Heart left ventricle (tissue), 16 donors: Measurements from ENCODE around the gene TMEM107. TPM values are rescaled to one million over a fixed set of nuclear protein-coding genes. Genes with fewer than 3 reads are reported as not detected.

Experiments
- ATAC-seq, 4 donors: fragments of 200-7000 bp; cut with Tn5 transposase; one replicate each; pipeline ENCODE4 v1.9.1; 2020 to 2022; ENCODE audit warnings: moderate library complexity in 4 of 4, mild to moderate bottlenecking in 3 of 4, moderate number of reproducible peaks in 1 of 4
- DNase-seq, 5 donors: peaks; one replicate each; pipeline ENCODE4 v3.0.0-alpha.2; 2020
- H3K27ac ChIP-seq, 12 donors: fragments of 200-600 bp; sonication (generic) in 4 of 12; one replicate each; pipeline versions ENCODE4 v1.5.0 to v1.8.0; 2016 to 2022; ENCODE audit warnings: mild to moderate bottlenecking in 2 of 12
- H3K27me3 ChIP-seq, 9 donors: fragments of 200-600 bp; sonication (generic) in 2 of 9; one replicate each; pipeline versions ENCODE4 v1.5.1 to v1.8.0; 2016 to 2022; ENCODE audit warnings: mild to moderate bottlenecking in 3 of 9
- H3K36me3 ChIP-seq, 9 donors: fragments of 200-600 bp; sonication (generic) in 2 of 9; one replicate each; pipeline versions ENCODE4 v1.5.0 to v1.8.0; 2018 to 2022; ENCODE audit warnings: mild to moderate bottlenecking in 2 of 9
- H3K4me1 ChIP-seq, 12 donors: fragments of 200-600 bp; sonication (generic) in 4 of 12; one replicate each; pipeline versions ENCODE4 v1.5.0 to v1.8.0; 2016 to 2022; ENCODE audit warnings: mild to moderate bottlenecking in 3 of 12
- H3K4me3 ChIP-seq, 12 donors: fragments of 200-600 bp; sonication (generic) in 4 of 12; one replicate each; pipeline versions ENCODE4 v1.5.0 to v1.8.0; 2017 to 2022; ENCODE audit warnings: mild to moderate bottlenecking in 9 of 12, moderate library complexity in 4 of 12
- H3K9me3 ChIP-seq, 12 donors: fragments of 200-600 bp; sonication (generic) in 4 of 12; one replicate each; pipeline versions ENCODE4 v1.5.0 to v1.8.0; 2016 to 2022; ENCODE audit warnings: mild to moderate bottlenecking in 1 of 12
- CTCF ChIP-seq, 12 donors: fragments of 200-600 bp; sonication (generic) in 4 of 12; IDR thresholded peaks; one replicate each; pipeline versions ENCODE4 v1.5.0 to v1.8.0; 2018 to 2022; ENCODE audit warnings: antibody characterized with exemption in 12 of 12, mild to moderate bottlenecking in 5 of 12
- POLR2A ChIP-seq, 2 donors: fragments of 450-650 bp; IDR thresholded peaks; one replicate each; pipeline ENCODE4 v1.6.1; 2017; ENCODE audit warnings: antibody characterized with exemption in 2 of 2, mild to moderate bottlenecking in 2 of 2, moderate library complexity in 2 of 2
- WGBS, 4 donors: extraction: QIAGEN DNeasy Blood & Tissue Kit in 2 of 4; methylation state at CpG; one replicate each; pipeline versions ENCODE4 v1.1.5 to v1.1.7; 2013 to 2018; 5-methylcytosine and 5-hydroxymethylcytosine counted together
- intact Hi-C, 10 donors: fragments of 100-400 bp; cut with DNase I; formaldehyde crosslinking; loops; one replicate each; pipeline versions ENCODE4 v1.11.1 to v1.14.2; 2022
- polyA plus RNA-seq, 2 donors: library from polyadenylated mRNA; stranded (reverse); fragments of 200-250 nt; gene quantifications; one replicate each; pipeline ENCODE4 v1.2.3, GENCODE V29; 2013
- total RNA-seq, 9 donors: library from RNA; depleted of rRNA in 2 of 9; stranded (reverse); fragments of >200 nt in 2 of 9; fragmentation: NEBNext Ultra II Directional in 3 of 9; extraction: Animal tissue kit (Norgen Biotek cat#: 25700) in 3 of 9; gene quantifications; one replicate each; pipeline versions ENCODE4 v1.1.0 to v1.2.4, GENCODE V29; 2016 to 2023
- donor health status: ischemic (EF 13 %, LVEDD 7.1; RV severe dilation, severe dysfunction).
- donor health status: healthy with polysubstance abuse.
- donor health status: DM: no; HTN: yes; CAD: no.
- donor health status: DM: no; HTN: no; CAD: no.
- donor health status: ischemic (EF 25% LVEDD 6.9; RV normal size, moderate dysfunction).
- donor health status: ischemic (EF 25% LVEDD 5.7; RV mildly dilated, moderate dysfunction).
- donor health status: healthy.
- donor health status: DM: yes; HTN: yes; CAD: no.
- donor health status: ischemic (EF 35%, LVEDD 5.7; RV mildly dilated, moderate dysfunction).
- donor health status: nonischemic (EF 11% LVEDD 7.7; RV severe dilation, severe dysfunction).
- donor health status: DM: yes; HTN: yes; CAD: no.
- donor health status: PGD.
- donor health status: ischemic (EF 29% LVEDD 5.4; RV normal size, mild dysfunction).
- donor health status: nonischemic (EF 23%, LVEDD 6.1; RV moderate dilation, normal function).

Gene TMEM107
- total and polyA plus RNA-seq, 11 donors = 3.8 to 16.4 (median 8.4) TPM

DNA sequence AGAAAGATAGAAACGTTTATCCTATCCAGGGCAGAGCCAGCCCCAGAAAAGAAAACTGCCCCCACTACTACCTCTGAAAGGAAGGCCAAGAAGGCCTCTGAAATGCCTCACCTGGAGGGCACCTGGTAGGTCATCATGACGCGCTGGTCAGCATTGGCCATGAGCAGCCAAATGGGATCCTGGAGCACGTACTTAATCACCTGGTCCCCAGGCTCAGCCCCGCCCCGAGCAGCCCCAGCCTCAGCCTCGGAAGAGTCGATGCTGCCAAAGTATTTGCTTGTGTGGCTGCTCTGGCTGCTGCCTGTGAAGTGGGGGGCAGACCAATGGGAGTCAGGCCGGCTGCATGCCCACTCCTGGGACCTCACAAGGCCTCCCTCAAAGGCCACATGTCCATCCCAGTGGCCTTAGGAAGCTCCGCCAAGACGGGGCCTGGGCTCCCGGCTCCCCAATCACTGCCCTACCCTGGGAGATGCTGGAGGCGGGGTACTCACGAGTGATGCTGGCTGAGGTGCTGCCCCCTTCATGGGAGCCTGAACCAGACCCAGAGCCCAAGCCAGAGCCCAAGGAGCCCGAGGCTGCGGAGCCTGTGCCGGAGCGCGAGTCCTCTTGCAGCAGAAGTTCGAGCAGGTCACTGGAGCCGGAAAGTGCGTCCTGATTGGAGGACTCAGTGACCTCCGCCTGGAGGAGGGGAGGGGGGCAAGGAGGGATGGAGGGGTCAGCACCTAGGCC is 33.9 kb downstream of the TMEM107 start:
- Histone ChIP-seq H3K27me3 (no peaks in the 10 kb centered on the region), H3K36me3 (peaks cover 15 to 83% (median 80%) of the 10 kb centered on the region in 9 donors), H3K9me3 (no peaks in the 10 kb centered on the region), H3K27ac (peak overlapping the region in 5 of 12 donors; percentile 8 to 100 (median 26)), H3K4me3 (no peak overlapping the region), H3K4me1 (peaks cover under 1 to 73% (median 17%) of the 10 kb centered on the region in 12 donors)
- TF ChIP-seq CTCF (IDR thresholded peaks at IDR 0.05) (no peak), POLR2A (IDR thresholded peaks at IDR 0.05) (no peak)
- ATAC-seq (no peak), DNase-seq (no peak)
- WGBS, 4 donors = 81 to 87% (median 85%) methylated on average over 17 to 23 of the region's 23 CpGs
- intact Hi-C loops = loop anchor here in 1 of 10 donors (10.0 kb wide), 1 partner anchor 298 kb away; no protein-coding TSS in a partner anchor

- peaks cover 0 to 67% (median 17%) of the 10 kb centered on the region in 12 donors for H3K4me1 ChIP-seq
- intact Hi-C loops = loop anchor here in 1 of 10 donors (10.0 kb wide), 1 partner anchor 297 kb away; no protein-coding TSS in a partner anchor
- H3K4me3 ChIP-seq = no peak overlapping the region
- DNase-seq = no peak
- TF ChIP-seq CTCF (IDR thresholded peaks at IDR 0.05) (no peak), POLR2A (IDR thresholded peaks at IDR 0.05) (no peak)
- peaks cover 15 to 77% (median 74%) of the 10 kb centered on the region in 9 donors for H3K36me3 ChIP-seq
- peak overlapping the region in 4 of 12 donors; percentile 8 to 100 (median 52) for H3K27ac ChIP-seq
- 88 to 93% (median 90%) methylated on average over 11 of the region's 11 CpGs for WGBS, 4 donors
- no peaks in the 10 kb centered on the region for H3K27me3 ChIP-seq
- no peak for ATAC-seq
- H3K9me3 ChIP-seq = no peaks in the 10 kb centered on the region
Observed at GRCh38 chr17:8141741-8142140, 34.4 kb downstream of the TMEM107 start.

DNA sequence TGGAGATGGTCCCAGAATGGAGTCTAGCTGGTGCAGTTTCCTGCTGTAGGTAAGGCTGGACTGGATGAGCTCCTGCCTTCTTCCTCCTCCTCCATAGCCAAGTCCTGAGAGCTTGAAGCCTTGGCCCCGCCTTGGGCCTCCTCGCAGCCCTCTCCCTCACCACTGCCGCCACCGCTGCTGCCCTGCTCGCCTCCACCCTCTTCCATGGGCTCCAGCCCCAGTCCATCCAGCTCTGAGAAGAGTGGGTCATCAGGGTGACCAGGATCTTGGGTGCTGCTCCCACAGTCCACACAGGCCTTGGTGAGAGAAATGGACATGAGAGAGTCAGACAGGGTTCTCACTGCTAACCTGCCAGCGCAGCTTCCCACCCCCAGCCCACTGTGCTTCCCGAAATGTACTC is 35.1 kb downstream of the TMEM107 start:
- H3K27ac ChIP-seq = peak overlapping the region in 4 of 12 donors; percentile 12 to 89 (median 86)
- TF ChIP-seq POLR2A (IDR thresholded peaks at IDR 0.05) (no peak), CTCF (IDR thresholded peaks at IDR 0.05) (no peak)
- H3K27me3 ChIP-seq = no peaks in the 10 kb centered on the region
- H3K4me1 ChIP-seq = peaks cover 0 to 60% (median 17%) of the 10 kb centered on the region in 12 donors
- peaks cover 12 to 70% (median 67%) of the 10 kb centered on the region in 9 donors for H3K36me3 ChIP-seq
- DNase-seq = no peak
- WGBS, 4 donors = 82 to 90% (median 89%) methylated on average over 5 to 7 of the region's 7 CpGs
- H3K9me3 ChIP-seq = no peaks in the 10 kb centered on the region
- no peak overlapping the region for H3K4me3 ChIP-seq
- intact Hi-C loops = loop anchor here in 1 of 10 donors (10.0 kb wide), 1 partner anchor 296 kb away; no protein-coding TSS in a partner anchor
- no peak for ATAC-seq
